IPS DF 6.9 (cell line): ENCODE measurements around the gene KCNJ10.
"Not testable (repeated sequence)": the region's sequence is repeated elsewhere in the genome, so short reads cannot be mapped to it uniquely, and the experiment has no call there.

Experiments
- DNase-seq: peaks from one replicate; pipeline ENCODE4 v3.0.0-alpha.2; 2013; ENCODE audit warnings: low read depth, low spot score
- H3K27ac ChIP-seq: one replicate; pipeline ENCODE4 v1.5.1; 2013; ENCODE audit warnings: low read length, control low read depth
- H3K27me3 ChIP-seq: 2 replicates; pipeline ENCODE4 v1.6.1; 2013; ENCODE audit warnings: mild to moderate bottlenecking, low read length; ENCODE audit not compliant: control insufficient read depth, insufficient read depth
- H3K36me3 ChIP-seq: 2 replicates; pipeline ENCODE4 v1.6.1; 2013; ENCODE audit warnings: low read length; ENCODE audit not compliant: control insufficient read depth, insufficient read depth
- H3K4me1 ChIP-seq: 2 replicates; pipeline ENCODE4 v1.6.1; 2013; ENCODE audit warnings: low read length; ENCODE audit not compliant: control insufficient read depth, insufficient read depth
- H3K4me3 ChIP-seq: 2 replicates; pipeline ENCODE4 v1.5.1; 2013; ENCODE audit warnings: mild to moderate bottlenecking, low read length
- H3K9me3 ChIP-seq: 2 replicates; pipeline ENCODE4 v1.6.1; 2013; ENCODE audit warnings: low read length, inconsistent platforms; ENCODE audit not compliant: control insufficient read depth, insufficient read depth
- WGBS: extraction: QIAGEN DNeasy Blood & Tissue Kit; methylation state at CpG from one replicate; pipeline ENCODE4 v1.1.7; 2013; ENCODE audit warnings: mixed read lengths, missing lambda C conversion rate; ENCODE audit not compliant: insufficient read length, insufficient coverage; 5-methylcytosine and 5-hydroxymethylcytosine counted together

The KCNJ10 gene

GRCh38 chr1:160058087-160058486 is 11.9 kb downstream of the KCNJ10 start:
- H3K27ac ChIP-seq: no peak overlapping the region
- no peaks in the 10 kb centered on the region for H3K36me3 ChIP-seq
- H3K27me3 ChIP-seq: no peaks in the 10 kb centered on the region
- H3K4me3 ChIP-seq: no peak overlapping the region
- no peak for DNase-seq
- no peaks in the 10 kb centered on the region for H3K9me3 ChIP-seq
- peaks cover 7% of the 10 kb centered on the region for H3K4me1 ChIP-seq
- WGBS: no CpG with 5 or more reads among the region's 2 CpGs

DNA sequence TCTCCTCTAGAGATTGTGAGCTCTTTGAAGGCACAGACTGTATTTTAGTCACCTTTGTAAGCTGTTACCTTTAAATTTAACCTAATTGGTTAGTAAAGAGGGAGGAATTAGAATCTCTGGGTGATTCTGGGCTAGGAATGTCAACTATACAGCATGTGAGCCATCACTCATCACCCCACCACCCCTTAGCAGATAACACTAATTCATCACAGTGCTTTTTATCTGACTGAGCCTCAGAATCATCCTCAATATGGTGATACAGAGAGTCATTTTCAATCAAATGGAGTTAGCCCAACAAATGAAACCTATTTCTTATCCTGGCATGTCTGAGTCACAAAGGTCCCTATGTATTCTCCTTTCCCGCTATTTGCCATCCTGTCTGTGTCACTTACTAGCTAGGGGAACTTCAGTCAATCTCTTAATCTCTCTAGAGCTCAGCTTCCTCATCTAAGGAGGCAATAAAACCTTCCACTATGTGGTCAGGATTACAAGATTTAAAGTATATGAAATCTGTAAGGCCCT is 13.3 kb downstream of the KCNJ10 start:
- no peak overlapping the region for H3K4me3 ChIP-seq
- no peaks in the 10 kb centered on the region for H3K36me3 ChIP-seq
- H3K27ac ChIP-seq: no peak overlapping the region
- DNase-seq: no peak
- H3K27me3 ChIP-seq: no peaks in the 10 kb centered on the region
- no peaks in the 10 kb centered on the region for H3K9me3 ChIP-seq
- WGBS: no CpG with 5 or more reads among the region's 1 CpG
- peaks cover 3% of the 10 kb centered on the region for H3K4me1 ChIP-seq

- Histone ChIP-seq H3K27ac (no peak overlapping the region), H3K4me3 (no peak overlapping the region), H3K36me3 (no peaks in the 10 kb centered on the region), H3K27me3 (no peaks in the 10 kb centered on the region), H3K4me1 (no peaks in the 10 kb centered on the region), H3K9me3 (no peaks in the 10 kb centered on the region)
- WGBS: no CpG with 5 or more reads among the region's 7 CpGs
- DNase-seq: no peak
Observed at GRCh38 chr1:160053548-160054365, 16.2 kb downstream of the KCNJ10 start.

DNA sequence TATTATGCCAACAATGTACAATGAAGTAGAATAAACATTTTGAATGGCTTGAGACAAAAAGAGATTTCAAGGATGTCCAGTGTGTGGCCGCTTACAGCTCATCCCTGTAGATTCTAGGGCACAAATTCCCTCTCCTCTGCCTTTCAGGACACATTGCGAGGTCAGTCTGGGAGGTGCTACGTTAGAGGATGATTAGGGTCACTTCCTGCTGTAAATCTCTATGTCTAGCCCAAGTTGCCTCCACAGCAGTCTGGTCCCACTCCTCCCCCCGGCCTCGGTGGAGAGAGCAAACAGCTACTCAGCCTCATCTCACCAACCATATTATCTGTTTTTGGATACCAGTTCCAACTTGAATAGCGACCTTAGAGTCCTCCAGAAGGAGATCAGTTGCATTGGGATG is 17.0 kb downstream of the KCNJ10 start:
- no peak overlapping the region for H3K4me3 ChIP-seq
- no peaks in the 10 kb centered on the region for H3K9me3 ChIP-seq
- no peak overlapping the region for H3K27ac ChIP-seq
- H3K4me1 ChIP-seq: no peaks in the 10 kb centered on the region
- DNase-seq: no peak
- no peaks in the 10 kb centered on the region for H3K27me3 ChIP-seq
- no peaks in the 10 kb centered on the region for H3K36me3 ChIP-seq
- WGBS: no CpG with 5 or more reads among the region's 6 CpGs

DNA sequence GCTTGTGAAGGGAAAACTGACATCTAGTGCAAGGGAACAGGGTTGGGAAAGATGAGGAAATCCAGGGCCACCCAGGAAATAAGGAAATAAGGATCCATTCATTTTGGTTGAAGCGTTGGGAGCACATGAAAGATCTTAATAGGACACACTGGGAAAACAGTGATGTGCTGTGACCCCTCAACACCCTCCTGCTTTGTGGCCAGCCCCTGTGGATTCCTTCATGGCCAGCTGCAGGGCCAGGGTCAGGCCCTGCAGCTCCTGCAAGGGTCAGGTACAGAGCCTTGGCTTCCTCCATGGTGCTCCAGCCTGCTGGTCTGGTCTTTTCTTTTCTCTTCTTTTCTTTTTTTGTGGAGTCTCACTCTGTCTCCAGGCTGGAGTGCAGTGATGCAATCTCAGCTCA is 19.3 kb downstream of the KCNJ10 start:
- H3K9me3 ChIP-seq: no peaks in the 10 kb centered on the region
- no peak overlapping the region for H3K4me3 ChIP-seq
- H3K27me3 ChIP-seq: no peaks in the 10 kb centered on the region
- no peak overlapping the region for H3K27ac ChIP-seq
- WGBS: no CpG with 5 or more reads among the region's 1 CpG
- DNase-seq: no peak
- H3K36me3 ChIP-seq: no peaks in the 10 kb centered on the region
- H3K4me1 ChIP-seq: peaks cover 4% of the 10 kb centered on the region; the same call in 1 of the 2 replicates

DNA sequence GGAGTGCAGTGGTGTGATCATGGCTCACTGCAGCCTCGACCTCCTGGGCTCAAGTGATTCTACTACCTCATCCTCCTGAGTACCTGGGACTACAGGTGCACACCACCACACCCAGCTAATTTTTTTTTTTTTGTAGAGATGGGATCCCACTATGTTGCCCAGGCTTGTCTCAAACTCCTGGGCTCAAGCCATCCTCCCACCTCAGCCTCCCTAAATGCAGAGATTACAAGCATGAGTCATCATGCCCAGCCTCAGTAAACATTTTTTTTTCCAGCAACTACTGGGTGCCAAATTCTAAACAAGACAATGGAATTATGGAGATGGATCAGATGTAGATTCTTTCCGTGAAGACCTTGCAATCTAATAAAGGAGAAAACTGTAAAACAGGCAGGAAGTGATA is 19.8 kb downstream of the KCNJ10 start:
- H3K27me3 ChIP-seq, H3K9me3 ChIP-seq, H3K4me1 ChIP-seq, H3K27ac ChIP-seq, H3K4me3 ChIP-seq, H3K36me3 ChIP-seq, DNase-seq: not testable (repeated sequence)
- no CpG with 5 or more reads among the region's 2 CpGs for WGBS

GRCh38 chr1:160049101-160049500 is 20.9 kb downstream of the KCNJ10 start:
- Histone ChIP-seq H3K27me3 (no peaks in the 10 kb centered on the region), H3K4me3 (no peak overlapping the region), H3K9me3 (no peaks in the 10 kb centered on the region), H3K36me3 (no peaks in the 10 kb centered on the region), H3K4me1 (peaks cover 4% of the 10 kb centered on the region; the same call in 1 of the 2 replicates), H3K27ac (no peak overlapping the region)
- DNase-seq: no peak
- no CpG with 5 or more reads among the region's 3 CpGs for WGBS

DNA sequence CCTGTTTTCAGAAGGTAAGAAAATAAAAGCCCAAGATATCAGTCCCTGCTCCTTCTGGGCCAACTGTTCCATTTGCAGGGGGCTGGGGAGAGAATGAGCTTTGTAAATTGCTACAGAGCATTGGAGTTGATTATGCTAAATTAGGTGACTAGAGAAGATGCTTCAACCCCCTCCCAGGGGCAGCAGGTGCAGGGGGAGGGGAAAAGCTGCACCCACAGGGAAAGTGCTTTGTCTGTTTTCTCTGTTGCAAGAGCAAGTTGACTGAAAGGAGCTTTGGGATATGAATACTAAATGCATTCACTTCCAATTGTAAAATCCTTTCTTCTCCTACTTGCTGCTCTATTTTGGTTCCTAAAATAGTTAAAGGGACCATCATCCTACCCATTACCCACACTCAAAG is 21.6 kb downstream of the KCNJ10 start:
- Histone ChIP-seq H3K4me3 (no peak overlapping the region), H3K27ac (no peak overlapping the region), H3K4me1 (peaks cover 4% of the 10 kb centered on the region; the same call in 1 of the 2 replicates), H3K27me3 (no peaks in the 10 kb centered on the region), H3K36me3 (no peaks in the 10 kb centered on the region), H3K9me3 (no peaks in the 10 kb centered on the region)
- no peak for DNase-seq

- Histone ChIP-seq H3K36me3 (no peaks in the 10 kb centered on the region), H3K9me3 (no peaks in the 10 kb centered on the region), H3K4me1 (peaks cover 4% of the 10 kb centered on the region; the same call in 1 of the 2 replicates), H3K27ac (no peak overlapping the region), H3K4me3 (no peak overlapping the region), H3K27me3 (no peaks in the 10 kb centered on the region)
- DNase-seq: no peak
- no CpG with 5 or more reads among the region's 9 CpGs for WGBS
Observed at GRCh38 chr1:160047111-160047991, 22.6 kb downstream of the KCNJ10 start.

- WGBS: no CpG with 5 or more reads among the region's 11 CpGs
- Histone ChIP-seq H3K4me1 (peaks cover 4% of the 10 kb centered on the region; the same call in 1 of the 2 replicates), H3K27me3 (no peaks in the 10 kb centered on the region), H3K4me3 (no peak overlapping the region), H3K9me3 (no peaks in the 10 kb centered on the region), H3K36me3 (no peaks in the 10 kb centered on the region), H3K27ac (no peak overlapping the region)
- DNase-seq: no peak
Observed at GRCh38 chr1:160046494-160047110, 23.4 kb downstream of the KCNJ10 start.
